ENCODE measurements around the gene ARHGAP9.

Gene ARHGAP9

GRCh38 chr12:57454566-57455373, 24.9 kb downstream of the ARHGAP9 start, which contains the start of gene INHBE:
TSS of gene INHBE (plus strand) at chr12:57455307. CDS start at chr12:57455537, 230 bp downstream.
- H3K27ac ChIP-seq, result peak within 1 kb of the TSS; percentile 69
- H3K4me3 ChIP-seq, result peak within 1 kb of the TSS; percentile 35; the same call in 1 of the 2 replicates
- TF ChIP-seq Cebpa-rat (IDR thresholded peaks at IDR 0.05), result peak; percentile 62; the same call in 1 of the 2 replicates
- H3K27me3 ChIP-seq, result no peaks in the 10 kb centered on the region
- H3K9ac ChIP-seq, result peak within 1 kb of the TSS; percentile 49
- peak within 1 kb of the TSS; percentile 59 for H3K4me2 ChIP-seq
- H4K20me1 ChIP-seq, result no peaks in the 10 kb centered on the region
- peaks cover 74% of the 10 kb centered on the region for H3K4me1 ChIP-seq
- H3K9me3 ChIP-seq, result no peaks in the 10 kb centered on the region
- H3K36me3 ChIP-seq, result no peaks in the 10 kb centered on the region

DNA sequence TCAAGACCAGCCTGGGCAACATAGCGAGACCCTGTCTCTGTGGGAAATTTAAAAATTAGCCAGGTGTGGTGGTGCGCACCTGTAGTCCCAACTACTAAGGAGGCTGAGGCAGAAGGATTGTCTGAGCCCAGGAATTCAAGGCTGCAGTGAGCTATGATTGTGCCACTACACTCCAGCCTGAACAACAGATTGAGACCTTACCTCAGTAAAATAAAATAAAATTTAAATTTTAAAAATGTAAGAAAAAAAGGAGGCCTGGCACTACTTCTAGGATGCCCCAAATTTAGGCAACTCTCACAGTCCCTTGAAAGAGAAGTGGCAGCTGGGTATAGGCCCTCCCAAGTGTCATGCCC, 25.5 kb downstream of the ARHGAP9 start:
- no peaks in the 10 kb centered on the region for H3K9me3 ChIP-seq
- H3K4me1 ChIP-seq, result peaks cover 74% of the 10 kb centered on the region
- H3K36me3 ChIP-seq, result no peaks in the 10 kb centered on the region
- H4K20me1 ChIP-seq, result no peaks in the 10 kb centered on the region
- no peaks in the 10 kb centered on the region for H3K27me3 ChIP-seq
- no peak; the same call in 1 of the 2 replicates for TF ChIP-seq Cebpa-rat (IDR thresholded peaks at IDR 0.05)
- peak overlapping the region; percentile 59 for H3K4me2 ChIP-seq
- no peak overlapping the region for H3K4me3 ChIP-seq
- H3K27ac ChIP-seq, result peak overlapping the region; percentile 69
- H3K9ac ChIP-seq, result 0 out of 2 replicates have a peak overlapping the region, but pooled peaks have one; percentile 49

DNA sequence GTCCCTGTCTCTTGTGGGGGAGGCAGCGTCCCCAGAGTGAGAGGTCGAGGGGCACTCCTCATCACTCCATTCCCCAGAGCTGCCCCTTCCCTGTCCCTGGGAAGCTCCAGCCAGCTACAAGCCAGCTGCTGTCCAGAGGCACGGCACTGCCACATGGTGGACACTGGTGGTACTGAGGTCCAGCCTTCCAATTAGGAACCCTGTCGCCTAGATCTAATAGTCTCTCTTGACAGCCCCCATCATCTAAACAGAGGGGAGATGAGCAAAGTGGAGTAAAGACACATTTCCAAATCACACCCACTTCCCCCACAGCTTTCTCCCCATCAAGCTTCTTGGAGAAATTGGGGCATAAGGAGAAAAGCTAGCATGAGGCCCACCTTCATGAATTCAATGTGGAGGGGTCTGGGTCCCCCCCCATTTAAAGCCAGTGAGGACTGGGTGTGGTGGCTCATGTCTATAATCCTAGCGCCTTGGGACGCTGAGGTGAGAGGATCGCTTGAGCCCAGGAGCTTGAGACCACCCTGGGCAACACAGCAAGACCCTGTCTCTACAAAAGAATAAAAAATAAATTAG, 26.6 kb downstream of the ARHGAP9 start:
- Histone ChIP-seq H3K27ac (peak overlapping the region; percentile 69), H3K4me2 (peak overlapping the region; percentile 81), H4K20me1 (no peaks in the 10 kb centered on the region), H3K36me3 (no peaks in the 10 kb centered on the region), H3K9me3 (no peaks in the 10 kb centered on the region), H3K4me1 (peaks cover 66% of the 10 kb centered on the region), H3K4me3 (no peak overlapping the region), H3K27me3 (no peaks in the 10 kb centered on the region), H3K9ac (0 out of 2 replicates have a peak overlapping the region, but pooled peaks have one; percentile 38)
- TF ChIP-seq Cebpa-rat (IDR thresholded peaks at IDR 0.05), result no peak

GRCh38 chr12:57452181-57452936, 27.3 kb downstream of the ARHGAP9 start:
- peak overlapping the region; percentile 69 for H3K27ac ChIP-seq

GRCh38 chr12:57451233-57451778, 28.4 kb downstream of the ARHGAP9 start:
- Histone ChIP-seq H3K36me3 (no peaks in the 10 kb centered on the region), H3K9ac (no peak overlapping the region), H4K20me1 (no peaks in the 10 kb centered on the region), H3K4me1 (peaks cover 54% of the 10 kb centered on the region), H3K4me2 (peak overlapping the region; percentile 81), H3K27ac (0 out of 2 replicates have a peak overlapping the region, but pooled peaks have one; percentile 18), H3K4me3 (no peak overlapping the region), H3K9me3 (no peaks in the 10 kb centered on the region), H3K27me3 (no peaks in the 10 kb centered on the region)
- no peak for TF ChIP-seq Cebpa-rat (IDR thresholded peaks at IDR 0.05)

More at GRCh38 chr12:57452181-57452936, 27.3 kb downstream of the ARHGAP9 start:
- H3K9me3 ChIP-seq, result no peaks in the 10 kb centered on the region
- no peak for TF ChIP-seq Cebpa-rat (IDR thresholded peaks at IDR 0.05)
- H3K9ac ChIP-seq, result peak overlapping the region; percentile 38; the same call in 1 of the 2 replicates
- no peaks in the 10 kb centered on the region for H3K36me3 ChIP-seq
- H3K4me3 ChIP-seq, result no peak overlapping the region
- H3K4me1 ChIP-seq, result peaks cover 61% of the 10 kb centered on the region
- H4K20me1 ChIP-seq, result no peaks in the 10 kb centered on the region
- H3K4me2 ChIP-seq, result peak overlapping the region; percentile 81
- H3K27me3 ChIP-seq, result no peaks in the 10 kb centered on the region

- Histone ChIP-seq H3K4me1 (peaks cover 41% of the 10 kb centered on the region), H3K9ac (no peak overlapping the region), H3K27me3 (no peaks in the 10 kb centered on the region), H3K36me3 (no peaks in the 10 kb centered on the region), H3K9me3 (no peaks in the 10 kb centered on the region), H4K20me1 (no peaks in the 10 kb centered on the region), H3K4me2 (no peak overlapping the region), H3K27ac (no peak overlapping the region), H3K4me3 (no peak overlapping the region)
- TF ChIP-seq Cebpa-rat (IDR thresholded peaks at IDR 0.05), result no peak
Measured at GRCh38 chr12:57450057-57450456, 29.6 kb downstream of the ARHGAP9 start.

GRCh38 chr12:57449375-57449774, 30.3 kb downstream of the ARHGAP9 start:
- no peak overlapping the region for H3K27ac ChIP-seq
- no peak overlapping the region for H3K4me2 ChIP-seq
- no peaks in the 10 kb centered on the region for H3K27me3 ChIP-seq
- H3K9me3 ChIP-seq, result no peaks in the 10 kb centered on the region
- H3K4me1 ChIP-seq, result peaks cover 35% of the 10 kb centered on the region
- no peak overlapping the region for H3K4me3 ChIP-seq
- no peak for TF ChIP-seq Cebpa-rat (IDR thresholded peaks at IDR 0.05)
- no peak overlapping the region for H3K9ac ChIP-seq
- H3K36me3 ChIP-seq, result no peaks in the 10 kb centered on the region
- H4K20me1 ChIP-seq, result no peaks in the 10 kb centered on the region

- Histone ChIP-seq H4K20me1 (no peaks in the 10 kb centered on the region), H3K9me3 (no peaks in the 10 kb centered on the region), H3K36me3 (no peaks in the 10 kb centered on the region), H3K27me3 (no peaks in the 10 kb centered on the region), H3K4me2 (no peak overlapping the region), H3K4me1 (peaks cover 28% of the 10 kb centered on the region), H3K27ac (no peak overlapping the region), H3K4me3 (no peak overlapping the region), H3K9ac (no peak overlapping the region)
- no peak for TF ChIP-seq Cebpa-rat (IDR thresholded peaks at IDR 0.05)
Measured at GRCh38 chr12:57448669-57449068, 31.0 kb downstream of the ARHGAP9 start.

GRCh38 chr12:57446292-57446960, 33.2 kb downstream of the ARHGAP9 start:
- Histone ChIP-seq H3K27ac (no peak overlapping the region), H3K9me3 (peaks cover 8% of the 10 kb centered on the region; the same call in 1 of the 2 replicates), H4K20me1 (no peaks in the 10 kb centered on the region), H3K4me2 (no peak overlapping the region), H3K4me1 (peaks cover 5% of the 10 kb centered on the region), H3K4me3 (no peak overlapping the region), H3K9ac (no peak overlapping the region), H3K27me3 (no peaks in the 10 kb centered on the region), H3K36me3 (no peaks in the 10 kb centered on the region)
- no peak for TF ChIP-seq Cebpa-rat (IDR thresholded peaks at IDR 0.05)

Data from BLaER1 (cell line).